Body of pancreas (tissue), 4 donors: ENCODE results near the gene RGS8.

ENCODE experiments used
- POLR2A ChIP-seq, 3 donors: fragments of 450-650 bp; IDR thresholded peaks; one replicate each; pipeline ENCODE4 v1.6.1; 2016; ENCODE audit warnings: antibody characterized with exemption in 3 of 3, mild to moderate bottlenecking in 2 of 3
- TF ChIP-seq, protein P1 (sequence below), 7 experiments: fragments of 450-650 bp in 4 of 7; fragments of 200-600 bp in 3 of 7; sonication (generic) in 3 of 7; IDR thresholded peaks; one replicate each; pipeline ENCODE4 v1.5.1; 2016 to 2019; ENCODE audit warnings: antibody characterized with exemption in 7 of 7

DNA sequence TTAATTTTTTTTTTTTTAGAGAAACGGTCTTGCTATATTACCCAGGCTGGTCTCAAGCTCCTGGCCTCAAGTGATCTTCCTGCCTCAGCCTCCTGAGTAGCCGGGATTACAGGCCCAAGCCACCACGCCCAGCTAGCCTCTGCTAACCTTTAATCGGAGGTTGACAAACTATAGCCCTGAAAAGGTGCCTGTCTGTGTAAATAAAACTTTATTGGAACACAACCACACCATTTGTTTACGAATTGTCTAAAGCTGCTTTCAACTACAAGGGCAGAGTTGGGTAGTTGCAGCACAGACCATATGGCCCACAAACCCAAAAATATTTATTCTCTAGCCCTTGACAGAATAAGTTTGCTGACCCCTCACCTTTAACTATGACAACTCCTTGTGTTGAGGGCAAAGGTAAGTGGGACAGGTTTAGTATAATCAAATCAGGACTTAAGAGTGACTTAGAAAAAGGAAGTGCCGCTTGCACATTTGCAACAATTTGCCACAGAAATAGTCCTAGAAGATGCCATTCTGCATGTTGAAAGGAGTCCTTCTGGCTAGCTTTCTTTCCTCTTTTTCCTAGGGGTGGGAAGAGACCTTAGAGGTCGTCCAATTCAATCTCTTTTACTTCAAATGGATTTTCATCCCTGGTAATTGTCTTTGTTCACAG is 16.4 kb downstream of the RGS8 start:
- TF ChIP-seq, protein P1, sequence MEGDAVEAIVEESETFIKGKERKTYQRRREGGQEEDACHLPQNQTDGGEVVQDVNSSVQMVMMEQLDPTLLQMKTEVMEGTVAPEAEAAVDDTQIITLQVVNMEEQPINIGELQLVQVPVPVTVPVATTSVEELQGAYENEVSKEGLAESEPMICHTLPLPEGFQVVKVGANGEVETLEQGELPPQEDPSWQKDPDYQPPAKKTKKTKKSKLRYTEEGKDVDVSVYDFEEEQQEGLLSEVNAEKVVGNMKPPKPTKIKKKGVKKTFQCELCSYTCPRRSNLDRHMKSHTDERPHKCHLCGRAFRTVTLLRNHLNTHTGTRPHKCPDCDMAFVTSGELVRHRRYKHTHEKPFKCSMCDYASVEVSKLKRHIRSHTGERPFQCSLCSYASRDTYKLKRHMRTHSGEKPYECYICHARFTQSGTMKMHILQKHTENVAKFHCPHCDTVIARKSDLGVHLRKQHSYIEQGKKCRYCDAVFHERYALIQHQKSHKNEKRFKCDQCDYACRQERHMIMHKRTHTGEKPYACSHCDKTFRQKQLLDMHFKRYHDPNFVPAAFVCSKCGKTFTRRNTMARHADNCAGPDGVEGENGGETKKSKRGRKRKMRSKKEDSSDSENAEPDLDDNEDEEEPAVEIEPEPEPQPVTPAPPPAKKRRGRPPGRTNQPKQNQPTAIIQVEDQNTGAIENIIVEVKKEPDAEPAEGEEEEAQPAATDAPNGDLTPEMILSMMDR (IDR thresholded peaks at IDR 0.05) = no peak
- TF ChIP-seq POLR2A (IDR thresholded peaks at IDR 0.05) = no peak
